Karpas-422 (cell line): ENCODE data around the gene RASSF8. TPM values are rescaled to one million over a fixed set of nuclear protein-coding genes. Genes with fewer than 3 reads are reported as not detected.

ENCODE experiments used
- DNase-seq: peaks from one replicate; pipeline ENCODE4 v3.0.0-alpha.2; 2015
- H2AFZ ChIP-seq: fragments of 200-600 bp; sonication (generic); 2 replicates; pipeline ENCODE4 v1.6.1; 2014; ENCODE audit warnings: antibody characterized with exemption, low read length, mixed read lengths
- H3K27ac ChIP-seq: fragments of 200-600 bp; sonication (generic); 2 replicates; pipeline ENCODE4 v1.5.1; 2014; ENCODE audit warnings: mild to moderate bottlenecking, low read length, moderate library complexity
- H3K27me3 ChIP-seq: fragments of 200-600 bp; sonication (generic); 2 replicates; pipeline ENCODE4 v1.6.1; 2014; ENCODE audit warnings: low read length, mixed read lengths
- H3K36me3 ChIP-seq: fragments of 200-600 bp; sonication (generic); 2 replicates; pipeline ENCODE4 v1.6.1; 2014; ENCODE audit warnings: low read length, mixed read lengths; ENCODE audit not compliant: insufficient read depth
- H3K4me1 ChIP-seq: fragments of 200-600 bp; sonication (generic); 2 replicates; pipeline ENCODE4 v1.6.1; 2014; ENCODE audit warnings: mild to moderate bottlenecking, low read length, mixed read lengths
- H3K4me2 ChIP-seq: fragments of 200-600 bp; sonication (generic); 2 replicates; pipeline ENCODE4 v1.6.1; 2014; ENCODE audit warnings: low read length, low read depth, mild to moderate bottlenecking; ENCODE audit not compliant: poor library complexity, severe bottlenecking
- H3K4me3 ChIP-seq: fragments of 200-600 bp; sonication (generic); 2 replicates; pipeline ENCODE4 v1.5.1; 2014; ENCODE audit warnings: mild to moderate bottlenecking, antibody characterized with exemption, low read length, mixed read lengths
- H3K79me2 ChIP-seq: fragments of 200-600 bp; sonication (generic); 2 replicates; pipeline ENCODE4 v1.6.1; 2014; ENCODE audit warnings: mild to moderate bottlenecking, low read length, mixed read lengths
- H3K9ac ChIP-seq: fragments of 200-600 bp; sonication (generic); 2 replicates; pipeline ENCODE4 v1.6.0; 2014; ENCODE audit warnings: low read length
- H3K9me2 ChIP-seq: fragments of 200-600 bp; sonication (generic), shearing (Covaris generic); replicated peaks from 2 replicates; pipeline ENCODE4 v1.6.0; 2014; ENCODE audit warnings: mild to moderate bottlenecking, low read length, moderate library complexity; ENCODE audit not compliant: insufficient read depth
- H3K9me3 ChIP-seq: fragments of 300-700, 200-600 bp; sonication (generic); 2 replicates; pipeline ENCODE4 v1.6.1; 2014; ENCODE audit warnings: low read length, mixed read lengths
- H4K20me1 ChIP-seq: fragments of 200-600 bp; sonication (generic); 2 replicates; pipeline ENCODE4 v1.6.1; 2014; ENCODE audit warnings: mild to moderate bottlenecking, antibody characterized with exemption, low read length, low read depth; ENCODE audit not compliant: insufficient read depth
- total RNA-seq: library from RNA; depleted of rRNA; stranded (reverse); fragments of >200 nt; shearing (Covaris generic); gene quantifications from 2 replicates; pipeline ENCODE4 v1.2.3, GENCODE V29; 2014; ENCODE audit warnings: low replicate concordance

RASSF8 gene
- total RNA-seq, 1 experiment from 2014 or later = 0.45 TPM

DNA sequence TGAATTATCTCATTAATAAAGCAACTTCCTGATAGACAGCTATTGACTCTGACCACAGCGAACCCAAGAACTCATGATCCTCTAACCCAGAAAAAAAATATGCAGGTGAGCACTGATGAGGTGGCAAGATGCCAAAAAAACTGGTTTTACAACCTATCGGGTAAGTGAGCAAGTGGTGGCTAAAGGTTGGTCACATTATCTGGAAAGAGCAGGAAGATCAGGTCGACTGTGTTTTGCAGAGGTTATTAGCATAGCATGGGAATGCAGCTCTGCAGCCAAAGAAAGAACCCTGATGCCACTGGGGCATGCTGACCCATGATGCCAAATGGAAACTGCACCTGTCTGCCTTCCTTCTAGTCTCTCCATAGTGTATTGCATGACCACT, 142.9 kb downstream of the RASSF8 start:
- H3K9ac ChIP-seq = no peak overlapping the region
- no peak overlapping the region for H3K27ac ChIP-seq
- no peaks in the 10 kb centered on the region for H3K9me2 ChIP-seq
- H3K27me3 ChIP-seq = no peaks in the 10 kb centered on the region
- no peaks in the 10 kb centered on the region for H3K4me1 ChIP-seq
- H3K4me2 ChIP-seq = no peak overlapping the region
- H3K36me3 ChIP-seq = no peaks in the 10 kb centered on the region
- H2AFZ ChIP-seq = no peak overlapping the region
- no peaks in the 10 kb centered on the region for H3K9me3 ChIP-seq
- DNase-seq = no peak
- no peaks in the 10 kb centered on the region for H3K79me2 ChIP-seq
- no peak overlapping the region for H3K4me3 ChIP-seq
- H4K20me1 ChIP-seq = no peaks in the 10 kb centered on the region

DNA sequence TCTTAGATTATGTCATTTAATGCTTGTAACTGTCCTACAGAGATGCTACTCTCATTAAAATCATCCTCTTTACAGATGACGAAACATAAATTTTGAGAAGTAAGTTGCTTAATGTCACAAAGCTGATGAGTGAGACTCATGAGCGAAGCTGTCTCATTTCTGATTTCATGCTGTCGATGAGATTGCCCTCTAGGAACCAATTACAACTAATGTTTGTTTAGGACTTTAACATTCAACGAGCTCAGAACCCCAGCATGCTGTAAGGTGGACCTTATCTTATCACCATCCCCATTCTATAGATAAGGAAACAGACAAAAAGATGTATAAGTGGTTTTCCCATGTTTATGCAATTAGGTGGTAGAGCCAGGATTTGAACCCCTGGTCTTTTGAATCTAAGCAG, 143.3 kb downstream of the RASSF8 start:
- no peaks in the 10 kb centered on the region for H3K9me2 ChIP-seq
- H3K4me3 ChIP-seq = no peak overlapping the region
- no peaks in the 10 kb centered on the region for H3K4me1 ChIP-seq
- H3K27me3 ChIP-seq = no peaks in the 10 kb centered on the region
- no peak overlapping the region for H3K4me2 ChIP-seq
- no peaks in the 10 kb centered on the region for H4K20me1 ChIP-seq
- H3K9ac ChIP-seq = no peak overlapping the region
- H3K27ac ChIP-seq = no peak overlapping the region
- H3K79me2 ChIP-seq = no peaks in the 10 kb centered on the region
- no peak overlapping the region for H2AFZ ChIP-seq
- H3K9me3 ChIP-seq = no peaks in the 10 kb centered on the region
- no peaks in the 10 kb centered on the region for H3K36me3 ChIP-seq
- DNase-seq = no peak

- no peak overlapping the region for H3K4me2 ChIP-seq
- H3K4me3 ChIP-seq = no peak overlapping the region
- no peaks in the 10 kb centered on the region for H3K79me2 ChIP-seq
- DNase-seq = no peak
- no peak overlapping the region for H3K27ac ChIP-seq
- H4K20me1 ChIP-seq = no peaks in the 10 kb centered on the region
- no peaks in the 10 kb centered on the region for H3K36me3 ChIP-seq
- H3K9ac ChIP-seq = no peak overlapping the region
- no peaks in the 10 kb centered on the region for H3K9me3 ChIP-seq
- H3K27me3 ChIP-seq = no peaks in the 10 kb centered on the region
- H2AFZ ChIP-seq = no peak overlapping the region
- H3K4me1 ChIP-seq = no peaks in the 10 kb centered on the region
- H3K9me2 ChIP-seq = no peaks in the 10 kb centered on the region
Measured at GRCh38 chr12:26102953-26103352, 144.5 kb downstream of the RASSF8 start.

GRCh38 chr12:26106347-26106746, 147.9 kb downstream of the RASSF8 start:
- H3K9ac ChIP-seq = no peak overlapping the region
- H3K9me2 ChIP-seq = no peaks in the 10 kb centered on the region
- no peaks in the 10 kb centered on the region for H4K20me1 ChIP-seq
- H3K79me2 ChIP-seq = no peaks in the 10 kb centered on the region
- no peaks in the 10 kb centered on the region for H3K27me3 ChIP-seq
- no peak overlapping the region for H3K4me3 ChIP-seq
- H3K4me1 ChIP-seq = no peaks in the 10 kb centered on the region
- H3K4me2 ChIP-seq = no peak overlapping the region
- DNase-seq = no peak
- no peak overlapping the region for H3K27ac ChIP-seq
- no peaks in the 10 kb centered on the region for H3K9me3 ChIP-seq
- H3K36me3 ChIP-seq = no peaks in the 10 kb centered on the region
- no peak overlapping the region for H2AFZ ChIP-seq

GRCh38 chr12:26108915-26109314, 150.4 kb downstream of the RASSF8 start:
- no peak overlapping the region for H2AFZ ChIP-seq
- H3K36me3 ChIP-seq = no peaks in the 10 kb centered on the region
- H3K4me3 ChIP-seq = no peak overlapping the region
- no peak overlapping the region for H3K4me2 ChIP-seq
- no peaks in the 10 kb centered on the region for H3K27me3 ChIP-seq
- peaks cover 10% of the 10 kb centered on the region for H3K4me1 ChIP-seq
- no peaks in the 10 kb centered on the region for H3K79me2 ChIP-seq
- H3K9me3 ChIP-seq = no peaks in the 10 kb centered on the region
- no peak for DNase-seq
- H3K27ac ChIP-seq = no peak overlapping the region
- H3K9me2 ChIP-seq = no peaks in the 10 kb centered on the region
- no peaks in the 10 kb centered on the region for H4K20me1 ChIP-seq
- H3K9ac ChIP-seq = no peak overlapping the region

GRCh38 chr12:26109343-26109881, 150.9 kb downstream of the RASSF8 start:
- Histone ChIP-seq H3K36me3 (no peaks in the 10 kb centered on the region), H3K9me2 (no peaks in the 10 kb centered on the region), H3K9me3 (no peaks in the 10 kb centered on the region), H3K27ac (no peak overlapping the region), H3K27me3 (no peaks in the 10 kb centered on the region), H2AFZ (no peak overlapping the region), H4K20me1 (no peaks in the 10 kb centered on the region), H3K4me2 (no peak overlapping the region), H3K4me1 (peaks cover 14% of the 10 kb centered on the region), H3K4me3 (no peak overlapping the region), H3K9ac (no peak overlapping the region), H3K79me2 (no peaks in the 10 kb centered on the region)
- DNase-seq = no peak

GRCh38 chr12:26112232-26112631, 153.8 kb downstream of the RASSF8 start:
- H3K36me3 ChIP-seq = no peaks in the 10 kb centered on the region
- no peak for DNase-seq
- peaks cover 29% of the 10 kb centered on the region for H3K4me1 ChIP-seq
- no peak overlapping the region for H3K4me3 ChIP-seq
- no peaks in the 10 kb centered on the region for H3K79me2 ChIP-seq
- H3K4me2 ChIP-seq = no peak overlapping the region
- no peaks in the 10 kb centered on the region for H3K9me3 ChIP-seq
- no peaks in the 10 kb centered on the region for H3K27me3 ChIP-seq
- H3K27ac ChIP-seq = no peak overlapping the region
- H2AFZ ChIP-seq = no peak overlapping the region
- no peaks in the 10 kb centered on the region for H3K9me2 ChIP-seq
- no peak overlapping the region for H3K9ac ChIP-seq
- no peaks in the 10 kb centered on the region for H4K20me1 ChIP-seq

GRCh38 chr12:26112703-26113147, 154.2 kb downstream of the RASSF8 start:
- H3K9ac ChIP-seq = no peak overlapping the region
- H3K27me3 ChIP-seq = no peaks in the 10 kb centered on the region
- no peaks in the 10 kb centered on the region for H3K36me3 ChIP-seq
- no peaks in the 10 kb centered on the region for H4K20me1 ChIP-seq
- H3K4me2 ChIP-seq = no peak overlapping the region
- H3K9me2 ChIP-seq = no peaks in the 10 kb centered on the region
- peaks cover 34% of the 10 kb centered on the region for H3K4me1 ChIP-seq
- no peaks in the 10 kb centered on the region for H3K79me2 ChIP-seq
- no peak overlapping the region for H3K4me3 ChIP-seq
- H3K9me3 ChIP-seq = no peaks in the 10 kb centered on the region
- H2AFZ ChIP-seq = no peak overlapping the region
- no peak for DNase-seq
- no peak overlapping the region for H3K27ac ChIP-seq
